Ascending aorta (tissue), 2 donors: ENCODE measurements around the gene MAP4K5. TPM values are rescaled to one million over a fixed set of nuclear protein-coding genes. Genes with fewer than 3 reads are reported as not detected.

Source experiments
- DNase-seq, 2 donors: peaks; one replicate each; pipeline ENCODE4 v3.0.0-alpha.2; 2019; ENCODE audit warnings: low spot score in 2 of 2
- H3K27ac ChIP-seq, 2 donors: fragments of 200-600 bp; sonication (generic); one replicate each; pipeline ENCODE4 v1.5.1; 2016 to 2017; ENCODE audit warnings: mild to moderate bottlenecking in 1 of 2
- H3K27me3 ChIP-seq: fragments of 200-600 bp; sonication (generic); one replicate; pipeline ENCODE4 v1.5.1; 2017
- H3K36me3 ChIP-seq, 2 donors: fragments of 200-600 bp; sonication (generic); one replicate each; pipeline ENCODE4 v1.5.1; 2016
- H3K4me1 ChIP-seq, 2 donors: fragments of 200-600 bp; sonication (generic); one replicate each; pipeline ENCODE4 v1.5.1; 2016 to 2017; ENCODE audit warnings: mild to moderate bottlenecking in 1 of 2
- H3K4me3 ChIP-seq, 2 donors: fragments of 200-600 bp; sonication (generic); one replicate each; pipeline ENCODE4 v1.5.1; 2016 to 2017; ENCODE audit warnings: mild to moderate bottlenecking in 1 of 2
- H3K9me3 ChIP-seq, 2 donors: fragments of 200-600 bp; sonication (generic); one replicate each; pipeline ENCODE4 v1.5.1; 2016
- intact Hi-C: fragments of 100-400 bp; cut with DNase I; formaldehyde crosslinking; loops from one replicate; pipeline ENCODE4 v1.15.1; 2023
- total RNA-seq: library from RNA; depleted of rRNA; stranded (reverse); fragments of >200 nt; gene quantifications from one replicate; pipeline ENCODE4 v1.1.0, GENCODE V29; 2016
- TF ChIP-seq, protein P1 (sequence below), 3 experiments: fragments of 200-600 bp in 2 of 3; fragments of 450-650 bp in 1 of 3; sonication (generic) in 2 of 3; IDR thresholded peaks; one replicate each; pipeline ENCODE4 v1.5.1; 2016 to 2019; ENCODE audit warnings: antibody characterized with exemption in 3 of 3, mild to moderate bottlenecking in 1 of 3, moderate library complexity in 1 of 3

MAP4K5 gene
- total RNA-seq, 1 donor from 2014 or later = 249 TPM

DNA sequence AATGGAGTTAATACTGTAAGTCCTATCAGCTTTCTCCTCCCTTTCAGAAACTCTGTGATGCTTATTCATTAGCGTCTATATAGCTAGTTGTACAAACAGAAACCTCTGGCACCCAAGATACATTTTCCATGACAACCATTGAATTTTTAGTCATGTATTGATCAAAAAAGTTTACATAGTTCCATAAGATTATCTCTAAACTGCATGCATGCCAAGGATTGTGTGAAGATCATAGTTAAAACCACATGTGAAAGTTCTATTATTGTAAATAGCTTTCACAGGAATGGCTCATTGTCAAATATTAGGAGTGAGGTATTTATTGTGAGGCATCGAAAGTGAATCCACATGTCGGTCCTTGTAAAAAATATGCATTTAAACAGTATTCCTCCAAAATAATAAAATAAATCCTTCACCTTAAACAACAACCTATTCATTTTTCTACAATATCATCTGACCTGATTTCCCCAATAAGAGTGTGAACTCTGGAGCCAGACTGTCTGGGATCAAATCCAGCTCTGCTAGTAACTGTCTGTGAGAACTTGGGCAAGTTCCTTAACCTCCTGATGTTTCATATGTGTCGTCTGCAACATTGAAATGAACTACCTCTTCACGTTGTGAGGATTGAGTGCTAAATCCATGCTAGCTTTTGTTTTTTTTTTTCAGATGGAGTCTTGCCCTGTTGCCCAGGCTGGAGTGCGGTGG is 125.1 kb downstream of the MAP4K5 start:
- no peak for DNase-seq
- Histone ChIP-seq H3K4me1 (no peaks in the 10 kb centered on the region), H3K4me3 (no peak overlapping the region), H3K9me3 (no peaks in the 10 kb centered on the region), H3K27ac (no peak overlapping the region), H3K27me3 (no peaks in the 10 kb centered on the region), H3K36me3 (no peaks in the 10 kb centered on the region)
- TF ChIP-seq, protein P1, sequence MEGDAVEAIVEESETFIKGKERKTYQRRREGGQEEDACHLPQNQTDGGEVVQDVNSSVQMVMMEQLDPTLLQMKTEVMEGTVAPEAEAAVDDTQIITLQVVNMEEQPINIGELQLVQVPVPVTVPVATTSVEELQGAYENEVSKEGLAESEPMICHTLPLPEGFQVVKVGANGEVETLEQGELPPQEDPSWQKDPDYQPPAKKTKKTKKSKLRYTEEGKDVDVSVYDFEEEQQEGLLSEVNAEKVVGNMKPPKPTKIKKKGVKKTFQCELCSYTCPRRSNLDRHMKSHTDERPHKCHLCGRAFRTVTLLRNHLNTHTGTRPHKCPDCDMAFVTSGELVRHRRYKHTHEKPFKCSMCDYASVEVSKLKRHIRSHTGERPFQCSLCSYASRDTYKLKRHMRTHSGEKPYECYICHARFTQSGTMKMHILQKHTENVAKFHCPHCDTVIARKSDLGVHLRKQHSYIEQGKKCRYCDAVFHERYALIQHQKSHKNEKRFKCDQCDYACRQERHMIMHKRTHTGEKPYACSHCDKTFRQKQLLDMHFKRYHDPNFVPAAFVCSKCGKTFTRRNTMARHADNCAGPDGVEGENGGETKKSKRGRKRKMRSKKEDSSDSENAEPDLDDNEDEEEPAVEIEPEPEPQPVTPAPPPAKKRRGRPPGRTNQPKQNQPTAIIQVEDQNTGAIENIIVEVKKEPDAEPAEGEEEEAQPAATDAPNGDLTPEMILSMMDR (IDR thresholded peaks at IDR 0.05) = no peak
- intact Hi-C loops = no loop called here

DNA sequence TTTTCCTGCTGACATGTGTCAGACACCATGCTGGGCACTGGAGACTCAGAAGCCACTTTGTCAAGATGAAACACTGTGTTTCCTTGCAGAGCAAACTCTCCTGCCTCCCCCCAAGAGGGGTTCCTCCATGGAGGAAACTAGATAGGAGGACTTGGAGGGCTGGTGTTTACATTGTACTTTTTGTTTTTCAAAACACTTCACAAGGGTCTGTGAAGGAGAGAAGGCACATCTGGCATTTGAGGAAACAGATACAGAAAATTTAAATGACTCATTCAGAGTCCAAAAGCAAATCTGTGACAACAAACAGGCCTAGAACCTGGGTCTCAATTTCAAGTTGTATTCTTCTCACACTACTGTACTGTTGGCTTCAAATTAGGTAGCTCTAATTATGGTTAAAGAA is 128.9 kb downstream of the MAP4K5 start:
- Histone ChIP-seq H3K4me3 (no peak overlapping the region), H3K4me1 (peaks cover 0 to 6% of the 10 kb centered on the region in 2 donors), H3K27me3 (no peaks in the 10 kb centered on the region), H3K27ac (no peak overlapping the region), H3K9me3 (no peaks in the 10 kb centered on the region), H3K36me3 (no peaks in the 10 kb centered on the region)
- TF ChIP-seq, protein P1 (IDR thresholded peaks at IDR 0.05) = no peak
- DNase-seq = no peak
- intact Hi-C loops = no loop called here

DNA sequence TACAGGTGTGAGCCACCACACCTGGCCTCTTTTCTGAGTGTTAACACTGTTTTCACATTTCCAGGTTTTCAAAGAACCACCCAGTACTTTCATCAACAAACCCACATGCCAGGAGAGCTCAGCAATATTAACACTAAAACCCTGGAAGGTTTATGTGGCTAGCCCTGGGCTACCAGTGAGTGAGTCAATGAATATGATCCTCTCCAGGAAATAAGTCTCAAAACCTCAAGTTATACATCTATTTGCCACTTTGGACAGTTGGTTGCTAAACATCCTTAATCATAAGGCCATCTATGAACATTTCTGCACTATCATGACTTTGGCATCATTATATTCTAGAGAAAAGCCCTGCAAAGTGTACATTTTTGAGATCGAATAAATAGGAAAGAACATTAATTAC is 129.4 kb downstream of the MAP4K5 start:
- H3K36me3 ChIP-seq = no peaks in the 10 kb centered on the region
- H3K9me3 ChIP-seq = no peaks in the 10 kb centered on the region
- no peak overlapping the region for H3K27ac ChIP-seq
- H3K4me3 ChIP-seq = no peak overlapping the region
- no peaks in the 10 kb centered on the region for H3K27me3 ChIP-seq
- H3K4me1 ChIP-seq = peaks cover 0 to 6% of the 10 kb centered on the region in 2 donors
- intact Hi-C loops = no loop called here
- TF ChIP-seq, protein P1 (IDR thresholded peaks at IDR 0.05) = no peak
- no peak for DNase-seq

DNA sequence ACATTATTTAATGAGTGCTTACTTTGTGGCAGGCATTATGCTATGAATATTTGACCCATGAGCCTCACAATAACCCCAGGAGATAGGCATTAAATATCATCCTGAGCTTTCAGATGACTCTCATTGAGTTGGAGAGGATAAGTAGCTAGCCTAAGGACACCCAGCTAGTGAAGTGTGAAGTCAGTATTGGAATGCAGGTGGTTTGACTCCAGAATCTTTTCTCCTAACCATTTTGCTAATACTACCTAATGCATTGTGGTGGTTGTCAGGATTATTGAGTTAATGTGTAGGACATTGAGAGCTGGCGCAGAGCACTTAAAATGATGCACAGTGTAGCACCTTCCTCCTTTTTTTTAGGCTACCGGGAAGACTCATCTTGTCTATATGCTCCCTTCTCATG is 131.9 kb downstream of the MAP4K5 start:
- Histone ChIP-seq H3K4me3 (no peak overlapping the region), H3K27ac (no peak overlapping the region), H3K27me3 (no peaks in the 10 kb centered on the region), H3K9me3 (no peaks in the 10 kb centered on the region), H3K36me3 (no peaks in the 10 kb centered on the region), H3K4me1 (peaks cover 0 to 13% of the 10 kb centered on the region in 2 donors)
- intact Hi-C loops = no loop called here
- TF ChIP-seq, protein P1 (IDR thresholded peaks at IDR 0.05) = no peak
- no peak for DNase-seq

DNA sequence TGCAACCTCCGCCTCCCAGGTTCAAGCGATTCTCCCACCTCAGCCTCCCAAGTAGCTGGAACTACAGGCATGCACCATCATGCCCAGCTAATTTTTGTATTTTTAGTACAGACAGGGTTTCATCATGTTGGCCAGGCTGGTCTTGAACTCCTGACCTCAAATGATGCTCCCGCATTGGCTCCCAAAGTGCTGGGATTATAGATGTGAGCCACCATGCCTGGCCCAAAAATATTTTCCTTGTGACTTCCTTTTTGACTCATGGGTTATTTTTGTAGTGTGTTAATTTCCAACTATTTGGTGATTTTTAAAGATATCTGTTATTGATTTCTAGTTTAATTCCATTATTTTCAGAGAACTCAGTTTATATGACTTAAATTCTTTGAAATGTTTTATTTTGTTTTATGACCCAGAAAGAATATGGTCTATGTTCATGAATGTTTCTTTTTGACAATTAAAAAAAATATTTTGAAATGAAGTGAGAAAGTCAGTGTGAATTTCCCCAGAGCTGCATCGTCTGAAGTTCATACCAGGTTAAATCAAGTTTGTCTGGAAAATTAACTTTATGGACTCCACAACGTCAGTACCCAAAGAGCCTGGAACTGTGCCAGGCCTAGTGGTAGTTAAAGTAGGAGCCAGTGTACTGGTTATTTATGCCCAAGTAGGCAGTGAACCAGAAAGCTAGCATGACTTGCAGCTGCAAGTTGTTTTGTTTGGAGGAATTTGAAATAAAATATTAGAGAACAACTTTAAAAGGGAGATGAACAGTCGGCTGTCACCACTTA is 132.9 kb downstream of the MAP4K5 start:
- H3K27me3 ChIP-seq = no peaks in the 10 kb centered on the region
- peak in 1 of 2 donors; percentile 70 for DNase-seq
- TF ChIP-seq, protein P1 (IDR thresholded peaks at IDR 0.05) = no peak
- no peak overlapping the region for H3K27ac ChIP-seq
- no peaks in the 10 kb centered on the region for H3K9me3 ChIP-seq
- H3K4me3 ChIP-seq = no peak overlapping the region
- intact Hi-C loops = no loop called here
- H3K4me1 ChIP-seq = peaks cover 0 to 14% of the 10 kb centered on the region in 2 donors
- H3K36me3 ChIP-seq = no peaks in the 10 kb centered on the region
